Endothelial cell of umbilical vein (primary cell): ENCODE results near the gene PCDHGA4. TPM values are rescaled to one million over a fixed set of nuclear protein-coding genes. Genes with fewer than 3 reads are reported as not detected.

Experiments
- BruUV-seq: library from RNA; stranded (reverse); fragments of 400-500 nt; replicated peaks from 2 replicates; lab custom pipeline; 2021; lab: Mats Ljungman, UMichigan
- CTCF ChIA-PET: fragments of 300-600, 350-600 bp; sonication (Branson Sonifier 250); formaldehyde crosslinking; loops from one replicate; lab custom pipeline; 2021; ENCODE audit warnings: antibody characterized with exemption, inconsistent platforms; lab: Charles Lee
- POLR2A ChIA-PET: fragments of 300-600, 350-600 bp; sonication (Branson Sonifier 250); formaldehyde crosslinking; loops from one replicate; lab custom pipeline; 2021; ENCODE audit warnings: antibody characterized with exemption, inconsistent platforms; lab: Charles Lee
- DNase-seq: peaks from one replicate; pipeline ENCODE4 v3.0.0-alpha.2; 2011; ENCODE audit warnings: low read depth, low spot score
- FAIRE-seq: peaks from 2 replicates; lab custom pipeline; 2011; peaks lifted over from hg19 to GRCh38; lab: Jason Lieb, UNC
- H2AFZ ChIP-seq: 2 replicates; pipeline ENCODE4 v1.6.0; 2012; ENCODE audit warnings: low read depth, low read length, control low read depth, inconsistent platforms
- H3K27ac ChIP-seq: 2 replicates; pipeline ENCODE4 v1.5.1; 2011; ENCODE audit warnings: low read depth, mild to moderate bottlenecking, control low read depth, low read length, moderate library complexity; ENCODE audit not compliant: insufficient read depth
- H3K27me3 ChIP-seq, 2 experiments: 2 replicates each; pipeline versions ENCODE4 v1.6.0 to v1.6.1; 2011; ENCODE audit warnings: low read length in 2 of 2, mixed read lengths in 1 of 2; ENCODE audit not compliant: control insufficient read depth in 2 of 2, insufficient read depth in 2 of 2
- H3K36me3 ChIP-seq, 2 experiments: 2 replicates in 1 of 2; 3 replicates in 1 of 2; pipeline ENCODE4 v1.5.1; 2011; ENCODE audit warnings: low read length in 2 of 2, mild to moderate bottlenecking in 1 of 2, moderate library complexity in 1 of 2; ENCODE audit not compliant: control insufficient read depth in 2 of 2, insufficient read depth in 2 of 2; ENCODE audit errors: extremely low read depth in 1 of 2
- H3K4me1 ChIP-seq: 3 replicates; pipeline ENCODE4 v1.5.1; 2011; ENCODE audit warnings: mild to moderate bottlenecking, low read length; ENCODE audit not compliant: control insufficient read depth, insufficient read depth; ENCODE audit errors: extremely low read depth
- H3K4me2 ChIP-seq: 2 replicates; pipeline ENCODE4 v1.6.1; 2011; ENCODE audit warnings: low read length, control low read depth, mixed read lengths; ENCODE audit not compliant: insufficient read depth
- H3K4me3 ChIP-seq, 3 experiments: fragments of 200-600 bp in 1 of 3; sonication (generic), shearing (Covaris generic) in 1 of 3; replicated peaks in 1 of 3; 2 replicates each; pipeline ENCODE4 v1.5.1; 2011 to 2016; ENCODE audit warnings: control low read depth in 3 of 3, low read length in 3 of 3, mild to moderate bottlenecking in 2 of 3, inconsistent platforms in 1 of 3, low read depth in 1 of 3, moderate library complexity in 1 of 3; ENCODE audit not compliant: insufficient read depth in 1 of 3
- H3K79me2 ChIP-seq: 2 replicates; pipeline ENCODE4 v1.6.0; 2012; ENCODE audit warnings: low read length, inconsistent platforms; ENCODE audit not compliant: control insufficient read depth, insufficient read depth
- H3K9ac ChIP-seq: replicated peaks from 2 replicates; pipeline ENCODE3; 2011; ENCODE audit warnings: low read length, control low read depth; ENCODE audit not compliant: insufficient read depth; ENCODE audit errors: extremely low read depth
- H3K9me1 ChIP-seq: replicated peaks from 3 replicates; pipeline ENCODE4 v1.6.0; 2011; ENCODE audit warnings: mild to moderate bottlenecking, low read length; ENCODE audit not compliant: control insufficient read depth, insufficient read depth; ENCODE audit errors: extremely low read depth
- H3K9me3 ChIP-seq: replicated peaks from 2 replicates; pipeline ENCODE4 v1.5.1; 2012; ENCODE audit warnings: low read length, inconsistent platforms; ENCODE audit not compliant: control insufficient read depth, insufficient read depth
- H4K20me1 ChIP-seq: replicated peaks from 2 replicates; pipeline ENCODE3; 2011; ENCODE audit warnings: mild to moderate bottlenecking, low read length; ENCODE audit not compliant: control insufficient read depth, insufficient read depth; ENCODE audit errors: extremely low read depth
- EZH2 ChIP-seq: IDR thresholded peaks from 2 replicates; pipeline ENCODE4 v1.6.1; 2012; ENCODE audit warnings: borderline replicate concordance, low read depth, mild to moderate bottlenecking, moderate library complexity, low read length, inconsistent platforms; ENCODE audit not compliant: severe bottlenecking
- FOS ChIP-seq: IDR thresholded peaks from 2 replicates; pipeline ENCODE4 v1.6.1; 2011; ENCODE audit warnings: mild to moderate bottlenecking, low read length, moderate library complexity, borderline replicate concordance; ENCODE audit not compliant: insufficient read depth
- GATA2 ChIP-seq: IDR thresholded peaks from 2 replicates; pipeline ENCODE4 v1.7.0; 2011; ENCODE audit warnings: low read depth, mild to moderate bottlenecking, moderate library complexity, mixed read lengths, low read length; ENCODE audit not compliant: insufficient read length, insufficient read depth
- JUN ChIP-seq: IDR thresholded peaks from 2 replicates; pipeline ENCODE4 v1.6.1; 2011; ENCODE audit warnings: borderline replicate concordance, low read depth; ENCODE audit not compliant: insufficient read length, insufficient read depth
- MAX ChIP-seq: IDR thresholded peaks from 2 replicates; pipeline ENCODE4 v1.6.1; 2011; ENCODE audit not compliant: insufficient read depth, insufficient read length
- MYC ChIP-seq: IDR thresholded peaks from one replicate; pipeline ENCODE4 v1.6.1; 2011; ENCODE audit warnings: mild to moderate bottlenecking, low read depth, low read length
- POLR2A ChIP-seq: IDR thresholded peaks from 2 replicates; pipeline ENCODE4 v1.6.1; 2012; ENCODE audit warnings: low read depth, mild to moderate bottlenecking, control low read depth, low read length
- POLR2AphosphoS5 ChIP-seq: IDR thresholded peaks from 2 replicates; pipeline ENCODE4 v1.6.1; 2012; ENCODE audit warnings: low read depth, mild to moderate bottlenecking, control low read depth, low read length, moderate library complexity; ENCODE audit not compliant: insufficient read depth
- dilution Hi-C: fragments of 300-500 bp; cut with MboI; formaldehyde crosslinking; loops from one replicate; pipeline ENCODE4 v1.15.0; 2019; ENCODE audit warnings: low sequenced_read_pairs; ENCODE audit not compliant: extremely low pct_ligation_motif_present
- intact Hi-C: fragments of 100-400 bp; cut with micrococcal nuclease; formaldehyde crosslinking; loops from one replicate; pipeline ENCODE4 v1.10.0; 2022
- polyA plus RNA-seq, 4 experiments: library from polyadenylated mRNA; depleted of rRNA in 3 of 4; stranded (reverse) in 3 of 4; unstranded in 1 of 4; fragments of >200 nt; gene quantifications; 2 replicates each; pipeline versions ENCODE4 v1.2.1 to v1.2.3, GENCODE V29; 2011 to 2012; ENCODE audit warnings: missing spikeins in 1 of 4
- total RNA-seq: library from RNA; stranded (reverse); gene quantifications from 2 replicates; pipeline ENCODE4 v1.2.3, GENCODE V29; 2021
- TF ChIP-seq, protein P1 (sequence below), 2 donors: IDR thresholded peaks; 1 replicate in 1 of 2; 2 replicates in 1 of 2; pipeline ENCODE4 v1.5.1; 2011; ENCODE audit warnings: low read length in 2 of 2, mild to moderate bottlenecking in 2 of 2, moderate library complexity in 2 of 2, control low read depth in 1 of 2, inconsistent platforms in 1 of 2, low read depth in 1 of 2; ENCODE audit not compliant: insufficient read depth in 1 of 2; ENCODE audit errors: extremely low read depth in 1 of 2

Gene PCDHGA4
- total and polyA plus RNA-seq, 2 donors (not counting 3 experiments of a cell fraction or from before 2014, with no cell fraction given), result 2.6 to 3.0 TPM

DNA sequence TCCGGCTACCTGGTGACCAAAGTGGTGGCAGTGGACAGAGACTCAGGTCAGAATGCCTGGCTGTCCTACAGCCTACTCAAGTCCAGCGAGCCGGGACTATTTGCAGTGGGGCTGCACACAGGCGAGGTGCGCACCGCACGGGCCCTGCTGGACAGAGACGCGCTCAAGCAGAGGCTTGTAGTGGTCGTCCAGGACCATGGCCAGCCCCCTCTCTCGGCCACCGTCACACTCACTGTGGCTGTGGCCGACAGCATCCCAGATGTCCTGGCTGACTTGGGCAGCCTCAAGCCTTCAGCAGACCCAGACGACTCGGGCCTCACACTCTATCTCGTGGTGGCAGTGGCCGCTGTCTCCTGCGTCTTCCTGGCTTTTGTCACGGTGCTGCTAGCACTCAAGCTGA, 2.1 kb downstream of the PCDHGA4 start:
- H3K4me2 ChIP-seq, result no peak overlapping the region
- no peaks in the 10 kb centered on the region for H3K9me3 ChIP-seq
- no peak overlapping the region for H3K9ac ChIP-seq
- ChIA-PET CTCF (interaction anchor here (2.5 kb wide), 1 partner anchor 34 kb away, joined by 6 read pairs; no protein-coding TSS in a partner anchor), POLR2A (no interaction called here)
- no peak overlapping the region for H3K4me3 ChIP-seq
- DNase-seq, result no peak
- H3K27ac ChIP-seq, result no peak overlapping the region
- H3K4me1 ChIP-seq, result no peaks in the 10 kb centered on the region
- no peaks in the 10 kb centered on the region for H3K9me1 ChIP-seq
- H3K36me3 ChIP-seq, result no peaks in the 10 kb centered on the region
- TF ChIP-seq GATA2, result no peak
- TF ChIP-seq JUN, result no peak
- no peak for TF ChIP-seq MYC
- TF ChIP-seq POLR2AphosphoS5, result no peak
- no peak for TF ChIP-seq EZH2
- no peak for TF ChIP-seq MAX
- no peak for TF ChIP-seq POLR2A
- TF ChIP-seq FOS, result no peak
- TF ChIP-seq, protein P1, sequence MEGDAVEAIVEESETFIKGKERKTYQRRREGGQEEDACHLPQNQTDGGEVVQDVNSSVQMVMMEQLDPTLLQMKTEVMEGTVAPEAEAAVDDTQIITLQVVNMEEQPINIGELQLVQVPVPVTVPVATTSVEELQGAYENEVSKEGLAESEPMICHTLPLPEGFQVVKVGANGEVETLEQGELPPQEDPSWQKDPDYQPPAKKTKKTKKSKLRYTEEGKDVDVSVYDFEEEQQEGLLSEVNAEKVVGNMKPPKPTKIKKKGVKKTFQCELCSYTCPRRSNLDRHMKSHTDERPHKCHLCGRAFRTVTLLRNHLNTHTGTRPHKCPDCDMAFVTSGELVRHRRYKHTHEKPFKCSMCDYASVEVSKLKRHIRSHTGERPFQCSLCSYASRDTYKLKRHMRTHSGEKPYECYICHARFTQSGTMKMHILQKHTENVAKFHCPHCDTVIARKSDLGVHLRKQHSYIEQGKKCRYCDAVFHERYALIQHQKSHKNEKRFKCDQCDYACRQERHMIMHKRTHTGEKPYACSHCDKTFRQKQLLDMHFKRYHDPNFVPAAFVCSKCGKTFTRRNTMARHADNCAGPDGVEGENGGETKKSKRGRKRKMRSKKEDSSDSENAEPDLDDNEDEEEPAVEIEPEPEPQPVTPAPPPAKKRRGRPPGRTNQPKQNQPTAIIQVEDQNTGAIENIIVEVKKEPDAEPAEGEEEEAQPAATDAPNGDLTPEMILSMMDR (IDR thresholded peaks at IDR 0.05; ENCODE audit: extremely low read depth in 1 of 2, insufficient read depth in 1 of 2, low read depth in 1 of 2, low read length in 2 of 2), result no peak
- H4K20me1 ChIP-seq, result no peaks in the 10 kb centered on the region
- H3K79me2 ChIP-seq, result no peaks in the 10 kb centered on the region
- intact Hi-C loops, result no loop called here
- no peak overlapping the region for H2AFZ ChIP-seq
- BruUV-seq, result no TSS peak
- no peak for FAIRE-seq
- peaks cover 29 to 57% of the 10 kb centered on the region in 2 experiments for H3K27me3 ChIP-seq
- dilution Hi-C loops, result no loop called here
